GM12872 (cell line): ENCODE data around the gene CILP2.

Source experiments
- CTCF ChIP-seq: IDR thresholded peaks from 3 replicates; pipeline ENCODE4 v1.5.1; 2011; ENCODE audit warnings: low read depth, mild to moderate bottlenecking, low read length, moderate library complexity; ENCODE audit not compliant: insufficient read depth

CILP2 gene

GRCh38 chr19:19594381-19594780 is 56.3 kb downstream of the CILP2 start:
- TF ChIP-seq CTCF: no peak

GRCh38 chr19:19595171-19595701 is 57.2 kb downstream of the CILP2 start:
- TF ChIP-seq CTCF: no peak
